ENCODE data around the gene HHAT.

Gene HHAT

GRCh38 chr1:210531475-210532222, 202.9 kb downstream of the HHAT start:
- TF ChIP-seq MYC (IDR thresholded peaks at IDR 0.05; ENCODE audit: low read depth, low read length) (no peak), POLR2A (IDR thresholded peaks at IDR 0.05; ENCODE audit: extremely low read depth, insufficient read length) (no peak), CTCF (IDR thresholded peaks at IDR 0.05; ENCODE audit: low read depth, low read length) (no peak), MAX (IDR thresholded peaks at IDR 0.05; ENCODE audit: low read depth, low read length) (no peak)
- no peak overlapping the region for H3K4me3 ChIP-seq (ENCODE audit: low read depth, low read length)

GRCh38 chr1:210532223-210532598, 203.5 kb downstream of the HHAT start:
- H3K4me3 ChIP-seq (ENCODE audit: low read depth, low read length): no peak overlapping the region
- no peak for DNase-seq (ENCODE audit: low read depth)
- TF ChIP-seq MYC (IDR thresholded peaks at IDR 0.05; ENCODE audit: low read depth, low read length): no peak
- no peak for TF ChIP-seq POLR2A (IDR thresholded peaks at IDR 0.05; ENCODE audit: extremely low read depth, insufficient read length)
- TF ChIP-seq MAX (IDR thresholded peaks at IDR 0.05; ENCODE audit: low read depth, low read length): no peak
- no peak for TF ChIP-seq CTCF (IDR thresholded peaks at IDR 0.05; ENCODE audit: low read depth, low read length)

More at GRCh38 chr1:210531475-210532222, 202.9 kb downstream of the HHAT start:
- DNase-seq (ENCODE audit: low read depth): no peak

- H3K4me3 ChIP-seq (ENCODE audit: low read depth, low read length): no peak overlapping the region
- no peak for TF ChIP-seq POLR2A (IDR thresholded peaks at IDR 0.05; ENCODE audit: extremely low read depth, insufficient read length)
- TF ChIP-seq MYC (IDR thresholded peaks at IDR 0.05; ENCODE audit: low read depth, low read length): no peak
- DNase-seq (ENCODE audit: low read depth): no peak
These were observed 207.1 kb downstream of the HHAT start for GRCh38 chr1:210535761-210536160.

- no peak for DNase-seq (ENCODE audit: low read depth)
- TF ChIP-seq CTCF (IDR thresholded peaks at IDR 0.05; ENCODE audit: low read depth, low read length): no peak
- no peak for TF ChIP-seq MAX (IDR thresholded peaks at IDR 0.05; ENCODE audit: low read depth, low read length)
- TF ChIP-seq POLR2A (IDR thresholded peaks at IDR 0.05; ENCODE audit: extremely low read depth, insufficient read length): no peak
- TF ChIP-seq MYC (IDR thresholded peaks at IDR 0.05; ENCODE audit: low read depth, low read length): no peak
- H3K4me3 ChIP-seq (ENCODE audit: low read depth, low read length): no peak overlapping the region
These were observed 207.7 kb downstream of the HHAT start for GRCh38 chr1:210536254-210536961.

- no peak for DNase-seq (ENCODE audit: low read depth)
- TF ChIP-seq CTCF (IDR thresholded peaks at IDR 0.05; ENCODE audit: low read depth, low read length) (no peak), POLR2A (IDR thresholded peaks at IDR 0.05; ENCODE audit: extremely low read depth, insufficient read length) (no peak)
- H3K4me3 ChIP-seq (ENCODE audit: low read depth, low read length): no peak overlapping the region
These were observed 211.6 kb downstream of the HHAT start for GRCh38 chr1:210540288-210540687.

GRCh38 chr1:210541680-210542358, 213.1 kb downstream of the HHAT start:
- TF ChIP-seq CTCF (IDR thresholded peaks at IDR 0.05; ENCODE audit: low read depth, low read length): no peak
- TF ChIP-seq MYC (IDR thresholded peaks at IDR 0.05; ENCODE audit: low read depth, low read length): no peak
- no peak for DNase-seq (ENCODE audit: low read depth)
- H3K4me3 ChIP-seq (ENCODE audit: low read depth, low read length): no peak overlapping the region
